Measurements from ENCODE around the gene SLC66A2. TPM values are rescaled to one million over a fixed set of nuclear protein-coding genes. Genes with fewer than 3 reads are reported as not detected.
"Not testable (repeated sequence)": the region's sequence is repeated elsewhere in the genome, so short reads cannot be mapped to it uniquely, and the experiment has no call there.

Gene SLC66A2
- total RNA-seq, 2 donors from 2014 or later: 16.8 to 19.5 TPM

- ATAC-seq (replicated peaks): no peak
- no peaks in the 10 kb centered on the region for H3K9me3 Mint-ChIP-seq
- peaks cover 10% of the 10 kb centered on the region for H3K4me1 Mint-ChIP-seq
- H3K27me3 Mint-ChIP-seq: peaks cover 3% of the 10 kb centered on the region
- H3K36me3 Mint-ChIP-seq (ENCODE audit: low read depth): no peaks in the 10 kb centered on the region
- peak overlapping the region; percentile 76 for H3K4me3 Mint-ChIP-seq
- H3K27ac Mint-ChIP-seq: peak overlapping the region; percentile 75
These were observed 10.9 kb upstream of the SLC66A2 start for GRCh38 chr18:79962311-79962710.

GRCh38 chr18:79961527-79962291 is 10.3 kb upstream of the SLC66A2 start:
- no peaks in the 10 kb centered on the region for H3K36me3 Mint-ChIP-seq (ENCODE audit: low read depth)
- ATAC-seq (replicated peaks): no peak
- peaks cover 3% of the 10 kb centered on the region for H3K27me3 Mint-ChIP-seq
- no peaks in the 10 kb centered on the region for H3K9me3 Mint-ChIP-seq
- H3K4me1 Mint-ChIP-seq: peaks cover 10% of the 10 kb centered on the region
- no peak overlapping the region for H3K27ac Mint-ChIP-seq
- no peak overlapping the region for H3K4me3 Mint-ChIP-seq

GRCh38 chr18:79960921-79961526 is 9.6 kb upstream of the SLC66A2 start:
- peak overlapping the region; percentile 26 for H3K4me3 Mint-ChIP-seq
- H3K9me3 Mint-ChIP-seq: no peaks in the 10 kb centered on the region
- no peak for ATAC-seq (replicated peaks)
- H3K27ac Mint-ChIP-seq: no peak overlapping the region
- H3K36me3 Mint-ChIP-seq (ENCODE audit: low read depth): no peaks in the 10 kb centered on the region
- peaks cover 3% of the 10 kb centered on the region for H3K27me3 Mint-ChIP-seq
- H3K4me1 Mint-ChIP-seq: peaks cover 10% of the 10 kb centered on the region

- peaks cover 10% of the 10 kb centered on the region for H3K4me1 Mint-ChIP-seq
- H3K27ac Mint-ChIP-seq; H3K36me3 Mint-ChIP-seq (ENCODE audit: low read depth); H3K9me3 Mint-ChIP-seq; ATAC-seq (replicated peaks); H3K27me3 Mint-ChIP-seq: not testable (repeated sequence)
- peak overlapping the region; percentile 26 for H3K4me3 Mint-ChIP-seq
These were observed 8.8 kb upstream of the SLC66A2 start for GRCh38 chr18:79960161-79960801.

- no peak overlapping the region for H3K27ac Mint-ChIP-seq
- H3K4me1 Mint-ChIP-seq: peaks cover 16% of the 10 kb centered on the region
- H3K9me3 Mint-ChIP-seq: no peaks in the 10 kb centered on the region
- no peak overlapping the region for H3K4me3 Mint-ChIP-seq
- ATAC-seq (replicated peaks): no peak
- H3K27me3 Mint-ChIP-seq: peaks cover 3% of the 10 kb centered on the region
- H3K36me3 Mint-ChIP-seq (ENCODE audit: low read depth): no peaks in the 10 kb centered on the region
These were observed 7.5 kb upstream of the SLC66A2 start for GRCh38 chr18:79958981-79959380.

- no peak for ATAC-seq (replicated peaks)
- peaks cover 8% of the 10 kb centered on the region for H3K4me1 Mint-ChIP-seq
- no peaks in the 10 kb centered on the region for H3K9me3 Mint-ChIP-seq
- no peaks in the 10 kb centered on the region for H3K36me3 Mint-ChIP-seq (ENCODE audit: low read depth)
- no peak overlapping the region for H3K27ac Mint-ChIP-seq
- H3K4me3 Mint-ChIP-seq: no peak overlapping the region
- H3K27me3 Mint-ChIP-seq: no peaks in the 10 kb centered on the region
These were observed 4.8 kb upstream of the SLC66A2 start for GRCh38 chr18:79956276-79956675.

GRCh38 chr18:79955302-79956075 is 4.0 kb upstream of the SLC66A2 start:
- ATAC-seq (replicated peaks): peak; percentile 23
- no peak overlapping the region for H3K4me3 Mint-ChIP-seq
- H3K9me3 Mint-ChIP-seq: no peaks in the 10 kb centered on the region
- no peak overlapping the region for H3K27ac Mint-ChIP-seq
- peaks cover under 1% of the 10 kb centered on the region for H3K36me3 Mint-ChIP-seq (ENCODE audit: low read depth)
- peaks cover 8% of the 10 kb centered on the region for H3K4me1 Mint-ChIP-seq
- H3K27me3 Mint-ChIP-seq: no peaks in the 10 kb centered on the region

GRCh38 chr18:79954791-79955190 is 3.3 kb upstream of the SLC66A2 start:
- Mint-ChIP-seq H3K9me3 (no peaks in the 10 kb centered on the region), H3K27me3 (no peaks in the 10 kb centered on the region), H3K4me3 (no peak overlapping the region), H3K4me1 (peaks cover 10% of the 10 kb centered on the region), H3K27ac (no peak overlapping the region), H3K36me3 (ENCODE audit: low read depth) (peaks cover 7% of the 10 kb centered on the region)
- ATAC-seq (replicated peaks): no peak

GRCh38 chr18:79953971-79954651 is 2.7 kb upstream of the SLC66A2 start:
- Mint-ChIP-seq H3K36me3 (ENCODE audit: low read depth) (peaks cover 11% of the 10 kb centered on the region), H3K9me3 (no peaks in the 10 kb centered on the region), H3K4me3 (no peak overlapping the region), H3K4me1 (peaks cover 13% of the 10 kb centered on the region), H3K27me3 (no peaks in the 10 kb centered on the region), H3K27ac (no peak overlapping the region)
- ATAC-seq (replicated peaks): peak; percentile 43

- H3K27ac Mint-ChIP-seq: no peak overlapping the region
- H3K4me1 Mint-ChIP-seq: peaks cover 13% of the 10 kb centered on the region
- ATAC-seq (replicated peaks): no peak
- no peaks in the 10 kb centered on the region for H3K27me3 Mint-ChIP-seq
- H3K9me3 Mint-ChIP-seq: no peaks in the 10 kb centered on the region
- peaks cover 11% of the 10 kb centered on the region for H3K36me3 Mint-ChIP-seq (ENCODE audit: low read depth)
- H3K4me3 Mint-ChIP-seq: no peak overlapping the region
These were observed 1.6 kb upstream of the SLC66A2 start for GRCh38 chr18:79952996-79953559.

- Mint-ChIP-seq H3K36me3 (ENCODE audit: low read depth) (peaks cover 11% of the 10 kb centered on the region), H3K27me3 (no peaks in the 10 kb centered on the region), H3K9me3 (no peaks in the 10 kb centered on the region), H3K4me1 (peaks cover 13% of the 10 kb centered on the region), H3K27ac (no peak overlapping the region), H3K4me3 (no peak overlapping the region)
- no peak for ATAC-seq (replicated peaks)
These were observed 1.1 kb upstream of the SLC66A2 start for GRCh38 chr18:79952456-79952995.

GRCh38 chr18:79950515-79951341 is 725 bp downstream of the SLC66A2 start:
- no peaks in the 10 kb centered on the region for H3K27me3 Mint-ChIP-seq
- H3K4me3 Mint-ChIP-seq: peak overlapping the region; percentile 76
- H3K36me3 Mint-ChIP-seq (ENCODE audit: low read depth): peaks cover 17% of the 10 kb centered on the region
- peak overlapping the region; percentile 70 for H3K27ac Mint-ChIP-seq
- H3K4me1 Mint-ChIP-seq: peaks cover 13% of the 10 kb centered on the region
- peak; percentile 42 for ATAC-seq (replicated peaks)
- no peaks in the 10 kb centered on the region for H3K9me3 Mint-ChIP-seq

All from activated T-helper 17 cell treated with anti-CD3 and anti-CD28 coated beads, Interleukin-2, amount 50 U/mL, for 72 hours (primary cell).